Right forelimb (tissue), 1 donor: ENCODE results near the gene ADAMTS12.

Source experiments
- DNase-seq: peaks from one replicate; pipeline ENCODE4 v3.0.0-alpha.2; 2018

Gene ADAMTS12

DNA sequence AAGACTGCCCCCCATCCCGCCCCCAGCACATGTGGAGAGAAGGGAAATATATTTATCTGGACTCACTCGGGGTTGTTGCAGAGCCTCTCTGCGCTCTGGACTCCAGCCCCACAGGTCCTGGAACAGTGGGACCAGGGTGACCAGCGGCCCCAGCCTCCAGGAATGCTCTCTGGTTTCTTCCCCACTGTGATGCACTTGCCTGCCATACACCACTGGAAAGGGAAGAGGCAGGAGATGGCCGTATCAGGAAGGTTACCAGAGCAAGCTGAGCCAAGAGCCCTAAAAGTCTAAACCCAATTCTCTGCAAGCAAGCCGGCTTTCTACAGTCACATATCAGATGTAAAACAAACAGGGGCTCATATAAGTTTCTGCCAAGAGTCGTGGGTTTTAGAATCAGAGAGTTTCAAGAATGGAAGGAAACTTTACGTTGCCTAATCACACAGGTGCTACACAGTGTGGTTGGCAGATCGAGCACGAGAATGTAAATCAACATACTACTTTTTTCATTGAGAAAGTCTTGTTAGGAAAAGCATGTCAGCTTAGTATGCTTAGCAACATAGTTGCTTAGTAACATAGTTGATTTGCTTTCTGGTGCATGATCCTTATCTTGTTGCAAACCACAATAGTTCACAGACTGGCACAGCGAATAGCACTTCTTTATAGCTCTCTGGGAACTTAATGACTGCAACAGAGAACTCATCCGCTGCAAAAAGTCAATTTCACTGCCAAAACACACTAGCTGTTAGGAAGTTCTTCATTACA is 249.9 kb downstream of the ADAMTS12 start:
- DNase-seq, result no peak

GRCh38 chr5:33639474-33639873 is 252.3 kb downstream of the ADAMTS12 start:
- DNase-seq, result no peak

DNA sequence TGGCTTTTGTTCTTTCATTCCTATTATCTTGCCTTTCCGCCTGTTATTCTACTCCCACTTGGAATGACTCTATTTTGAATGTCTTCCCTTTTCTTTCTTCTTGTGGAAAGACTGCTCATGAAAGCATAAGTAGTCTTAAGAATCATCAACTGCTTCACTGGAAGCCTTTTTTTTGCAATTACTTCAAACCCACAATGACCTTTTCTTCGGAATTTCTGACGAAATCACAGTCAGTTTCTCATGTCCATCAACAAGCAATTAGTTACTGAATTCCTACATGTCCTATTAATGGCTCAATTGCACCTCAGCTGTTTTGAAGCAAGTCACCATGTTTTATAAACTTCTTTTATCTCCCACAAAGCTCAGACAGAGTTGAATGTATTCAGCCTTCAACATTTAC is 254.8 kb downstream of the ADAMTS12 start:
- DNase-seq, result no peak

GRCh38 chr5:33635582-33635981 is 256.2 kb downstream of the ADAMTS12 start:
- DNase-seq, result no peak

GRCh38 chr5:33633699-33634098 is 258.1 kb downstream of the ADAMTS12 start:
- DNase-seq, result no peak

- no peak for DNase-seq
Measured at GRCh38 chr5:33631786-33632185, 260.0 kb downstream of the ADAMTS12 start.

GRCh38 chr5:33631139-33631538 is 260.7 kb downstream of the ADAMTS12 start:
- no peak for DNase-seq

- DNase-seq, result no peak
Measured at GRCh38 chr5:33629999-33630398, 261.8 kb downstream of the ADAMTS12 start.

GRCh38 chr5:33628796-33629195 is 263.0 kb downstream of the ADAMTS12 start:
- DNase-seq, result no peak

- no peak for DNase-seq
Measured at GRCh38 chr5:33621514-33621913, 270.3 kb downstream of the ADAMTS12 start.

- DNase-seq, result no peak
Measured at GRCh38 chr5:33614039-33614438, 277.8 kb downstream of the ADAMTS12 start.

GRCh38 chr5:33612386-33612785 is 279.4 kb downstream of the ADAMTS12 start:
- no peak for DNase-seq

DNA sequence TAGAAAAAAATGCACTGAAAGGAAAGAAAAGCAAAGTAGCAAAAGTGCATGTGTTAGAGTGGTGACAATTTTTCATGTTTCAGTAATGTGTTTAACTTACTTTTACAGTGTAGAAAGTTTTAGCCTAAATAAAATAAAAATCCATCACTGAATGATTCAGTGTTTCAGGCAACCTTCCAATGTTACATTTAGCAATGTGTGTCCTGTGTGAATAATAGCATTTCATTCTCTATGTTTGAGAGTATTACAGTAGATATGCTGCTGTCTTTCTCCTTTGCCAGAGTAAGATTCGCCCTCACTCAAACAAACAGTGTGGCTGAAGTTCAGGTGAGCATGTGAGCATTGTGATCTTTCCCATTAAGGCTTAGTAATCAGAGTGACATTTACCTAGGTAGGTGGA is 279.9 kb downstream of the ADAMTS12 start:
- DNase-seq, result no peak

GRCh38 chr5:33608344-33609041 is 283.3 kb downstream of the ADAMTS12 start:
- DNase-seq, result no peak

- DNase-seq, result no peak
Measured at GRCh38 chr5:33604503-33604902, 287.3 kb downstream of the ADAMTS12 start.

DNA sequence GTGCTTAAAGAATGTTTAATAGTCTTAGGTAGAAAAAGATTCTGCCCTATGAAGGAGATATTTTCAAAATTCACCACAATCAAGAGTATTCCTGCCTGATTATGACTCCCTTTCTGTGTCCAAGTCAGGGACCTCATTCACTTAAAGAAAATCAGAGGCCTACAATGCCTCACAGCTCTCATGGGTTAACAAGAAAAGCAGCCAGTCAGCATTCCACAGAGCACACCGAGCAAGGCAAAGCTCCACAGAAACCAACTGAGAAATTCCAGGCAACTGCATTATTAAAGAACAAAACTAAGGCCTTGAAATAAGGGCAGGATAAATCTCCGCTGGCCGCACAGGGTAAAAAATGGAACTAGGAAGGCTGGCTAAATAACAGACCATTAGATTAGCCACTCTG is 289.9 kb downstream of the ADAMTS12 start:
- DNase-seq, result no peak

DNA sequence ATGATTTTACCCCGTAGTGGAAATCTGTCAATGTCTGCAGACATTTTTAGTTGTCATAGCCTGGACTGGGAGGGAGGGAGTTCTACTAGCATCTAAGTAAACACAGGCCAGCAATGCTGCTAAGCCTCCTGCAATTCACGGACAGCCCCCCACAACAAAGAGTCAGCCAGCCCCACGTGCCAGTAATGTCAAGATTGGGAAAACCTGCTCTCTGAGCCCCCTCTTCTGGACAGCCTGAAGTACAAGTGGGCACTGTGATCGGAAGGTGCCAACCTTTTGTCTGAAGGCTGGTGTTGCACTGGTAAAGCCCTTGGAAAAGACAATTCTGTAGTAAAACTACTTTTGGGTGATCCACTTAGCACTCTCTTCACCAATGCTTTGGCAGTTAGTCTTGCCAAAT is 296.5 kb downstream of the ADAMTS12 start:
- no peak for DNase-seq

DNA sequence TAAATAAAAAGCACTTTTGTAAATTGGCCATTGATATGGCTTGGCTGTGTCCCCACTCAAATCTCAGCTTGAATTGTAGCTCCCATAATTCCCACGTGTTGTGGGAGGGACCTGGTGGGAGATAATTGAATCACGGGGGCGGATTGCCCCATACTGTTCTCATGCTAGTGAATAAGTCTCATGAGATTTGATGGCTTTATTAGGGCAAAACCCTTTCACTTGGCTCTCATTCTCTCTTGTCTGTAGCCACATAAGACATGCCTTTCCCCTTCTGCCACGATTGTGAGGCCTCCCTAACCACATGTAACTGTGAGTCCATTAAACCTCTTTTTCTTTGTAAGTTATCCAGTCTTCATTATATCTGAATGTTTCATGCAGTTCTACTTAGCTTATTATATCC is 297.8 kb downstream of the ADAMTS12 start:
- no peak for DNase-seq

DNA sequence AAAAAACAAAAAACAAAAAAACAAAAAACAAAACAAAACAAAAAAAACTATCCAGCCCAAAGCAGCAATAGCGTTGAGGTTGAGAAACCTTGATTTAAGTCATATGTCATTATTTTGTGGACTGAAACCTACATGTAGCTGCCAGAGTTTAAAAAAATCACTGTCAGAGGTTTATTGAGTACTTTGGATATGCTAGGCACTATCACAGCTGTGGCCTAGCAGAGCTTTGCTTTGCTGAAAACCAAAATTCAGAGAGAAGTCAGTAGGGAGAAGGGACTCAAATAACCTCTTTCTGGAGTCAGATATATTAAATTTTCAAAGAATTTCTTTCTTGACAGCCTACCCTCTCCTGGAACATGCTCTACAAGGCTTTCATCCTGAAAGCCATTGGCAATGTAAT is 299.5 kb downstream of the ADAMTS12 start:
- DNase-seq, result no peak

DNA sequence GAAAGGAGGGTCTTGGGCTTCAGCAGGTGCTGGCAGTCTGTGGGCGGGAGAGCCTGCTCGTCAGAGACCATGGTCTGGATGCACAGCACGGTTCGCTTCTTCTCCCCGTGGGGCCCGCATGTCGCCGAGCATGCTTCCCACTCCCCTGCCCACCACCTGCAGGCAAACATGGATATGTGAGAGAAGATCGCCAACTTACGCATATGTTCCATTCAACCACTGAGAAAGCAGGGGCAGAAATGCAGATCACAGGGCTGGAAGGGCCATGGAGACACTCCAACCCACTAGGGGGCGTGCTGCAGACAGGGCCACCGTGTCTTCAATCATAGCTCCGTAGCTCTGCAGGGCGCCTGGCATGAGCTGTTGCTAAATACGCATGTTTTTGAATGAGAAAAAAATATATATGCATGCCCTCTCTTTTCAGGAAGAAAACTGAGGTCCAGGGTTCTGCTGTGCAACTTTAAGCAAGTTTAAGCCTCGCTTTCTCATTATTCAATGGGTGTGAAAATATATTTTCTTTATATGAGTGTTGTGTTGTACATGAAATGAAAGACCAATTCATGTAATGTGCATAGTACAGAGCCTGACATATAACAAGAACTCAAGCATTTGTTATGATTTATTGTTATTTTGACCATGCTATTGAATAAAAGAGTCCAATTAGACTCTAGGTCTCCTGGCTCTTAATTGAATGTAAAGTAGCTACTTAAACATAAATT is 303.0 kb downstream of the ADAMTS12 start:
- no peak for DNase-seq

DNA sequence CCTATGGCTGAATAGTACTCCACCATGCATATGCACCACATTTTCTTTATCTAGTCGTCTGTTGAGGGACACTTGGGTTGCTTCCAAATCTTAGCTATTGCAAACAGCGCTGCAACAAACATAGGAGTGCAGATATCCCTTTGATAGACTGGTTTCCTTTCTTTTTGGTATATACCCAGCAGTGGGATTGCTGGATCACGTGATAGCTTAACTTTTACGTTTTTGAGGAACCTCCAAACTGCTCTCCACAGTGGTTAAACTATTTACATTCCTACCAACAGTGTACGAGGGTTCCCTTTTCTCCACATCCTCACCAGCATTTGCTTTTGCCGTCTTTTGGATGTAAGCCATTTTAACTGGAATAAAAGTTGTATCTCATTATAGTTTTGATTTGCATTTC is 308.5 kb downstream of the ADAMTS12 start:
- no peak for DNase-seq

DNA sequence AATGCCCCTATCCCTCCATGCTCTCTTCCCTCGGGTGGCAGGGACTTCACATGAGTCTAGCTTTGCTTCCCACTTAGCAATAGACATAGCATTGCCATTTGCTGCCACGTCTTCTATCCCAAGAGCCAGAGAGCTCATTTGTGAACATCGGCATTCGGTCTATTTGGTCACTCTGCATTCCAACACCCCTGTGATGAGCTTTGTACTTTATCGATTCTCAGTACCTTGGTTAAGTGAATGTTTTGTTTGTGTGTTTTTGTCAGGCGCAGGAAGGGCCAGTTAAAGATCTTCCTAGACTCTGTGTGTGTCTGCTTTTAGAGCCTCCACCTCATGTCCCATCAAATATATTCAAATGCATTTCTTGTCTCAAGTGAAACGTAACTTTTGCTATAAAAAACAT is 309.4 kb downstream of the ADAMTS12 start:
- DNase-seq, result no peak

GRCh38 chr5:33579789-33580188 is 312.0 kb downstream of the ADAMTS12 start:
- DNase-seq, result no peak

DNA sequence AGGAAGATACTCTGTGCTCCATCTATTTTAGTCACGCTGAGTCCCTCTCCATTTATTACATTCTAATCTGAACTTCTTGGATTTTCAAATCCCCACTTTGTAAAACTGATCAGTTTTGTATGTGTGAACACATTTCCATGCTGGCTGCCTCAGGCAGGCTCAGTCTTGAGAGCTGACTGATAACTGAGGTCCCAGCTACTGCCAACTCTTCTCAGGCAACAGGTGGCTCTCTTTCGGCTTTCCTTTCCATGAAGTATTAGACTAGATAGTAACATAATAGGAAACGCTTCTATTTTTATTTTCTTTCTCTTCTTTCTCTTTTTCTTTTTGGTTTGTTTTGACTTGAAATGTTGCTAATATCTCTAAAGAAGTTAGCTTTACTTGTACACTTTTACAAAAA is 312.6 kb downstream of the ADAMTS12 start:
- no peak for DNase-seq
